HG02763 (cell line): ENCODE measurements around the gene C21orf91.
A peak's percentile ranks its signal among the peaks of the same experiment; 100 is the strongest.
"Not testable (repeated sequence)": the region's sequence is repeated elsewhere in the genome, so short reads cannot be mapped to it uniquely, and the experiment has no call there.

Source experiments
- ATAC-seq: cut with Tn5 transposase; IDR thresholded peaks from one replicate; pipeline ENCODE4 v1.9.1; 2021; ENCODE audit warnings: mild to moderate bottlenecking, moderate library complexity; ENCODE audit not compliant: unreplicated experiment

The C21orf91 gene

DNA sequence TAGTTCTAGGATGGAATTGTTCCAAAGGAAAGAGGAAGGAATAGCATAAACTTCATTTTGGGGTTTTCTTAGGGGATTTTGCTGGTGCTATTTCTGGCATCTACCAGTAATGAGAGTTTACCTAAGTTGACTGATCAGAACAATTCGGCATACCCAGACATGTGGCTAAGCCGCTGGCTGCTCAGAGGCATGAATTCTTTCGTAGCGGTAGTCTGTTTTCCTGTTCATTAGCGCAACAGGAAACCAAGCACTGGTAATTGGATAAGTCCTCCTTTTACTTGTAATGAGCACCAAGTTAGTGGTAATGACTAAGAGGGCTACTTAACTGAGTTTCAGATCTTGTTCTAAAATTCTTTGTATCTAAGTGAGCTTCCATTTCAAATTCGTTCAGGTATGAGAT lies 38.6 kb downstream of the C21orf91 start:
- peak; percentile 30 for ATAC-seq

DNA sequence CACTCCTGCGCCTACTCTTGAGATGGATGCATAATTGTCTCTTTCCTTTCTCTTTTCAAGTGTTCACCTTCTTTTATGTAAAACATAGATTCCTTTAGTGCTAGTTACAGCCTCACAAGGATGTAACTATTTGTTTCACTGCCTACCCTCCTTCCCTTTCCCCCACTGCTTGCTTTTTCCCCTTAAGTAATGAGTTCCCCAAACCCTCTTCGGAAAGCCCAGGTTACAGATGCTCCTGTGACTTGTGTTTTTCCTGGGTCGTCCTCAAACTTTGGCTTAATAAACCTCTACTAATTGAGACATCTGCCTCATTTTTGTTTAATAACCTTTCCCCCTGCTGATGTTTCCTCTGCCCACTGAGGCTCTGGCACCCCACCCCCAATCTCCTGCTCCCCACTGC lies 39.2 kb downstream of the C21orf91 start:
- no peak for ATAC-seq

DNA sequence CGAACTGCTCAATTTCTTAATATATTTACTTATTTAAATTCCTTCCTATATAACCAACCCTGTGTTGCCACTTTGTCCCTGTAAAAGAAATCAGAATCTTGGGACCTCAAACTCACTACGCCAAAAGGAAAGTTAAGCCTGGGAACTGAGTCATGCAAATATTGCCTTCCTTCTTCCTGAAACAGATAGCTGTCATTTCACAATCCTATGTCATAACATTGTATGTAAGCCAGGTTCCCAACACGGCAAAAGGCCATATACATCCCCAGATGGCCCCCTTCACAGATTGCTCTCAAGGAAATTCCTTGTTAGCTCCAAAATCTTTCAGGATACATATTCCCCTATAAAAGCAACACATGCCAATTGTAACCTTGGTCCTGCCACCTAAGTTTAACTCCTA lies 39.7 kb downstream of the C21orf91 start:
- ATAC-seq: no peak

DNA sequence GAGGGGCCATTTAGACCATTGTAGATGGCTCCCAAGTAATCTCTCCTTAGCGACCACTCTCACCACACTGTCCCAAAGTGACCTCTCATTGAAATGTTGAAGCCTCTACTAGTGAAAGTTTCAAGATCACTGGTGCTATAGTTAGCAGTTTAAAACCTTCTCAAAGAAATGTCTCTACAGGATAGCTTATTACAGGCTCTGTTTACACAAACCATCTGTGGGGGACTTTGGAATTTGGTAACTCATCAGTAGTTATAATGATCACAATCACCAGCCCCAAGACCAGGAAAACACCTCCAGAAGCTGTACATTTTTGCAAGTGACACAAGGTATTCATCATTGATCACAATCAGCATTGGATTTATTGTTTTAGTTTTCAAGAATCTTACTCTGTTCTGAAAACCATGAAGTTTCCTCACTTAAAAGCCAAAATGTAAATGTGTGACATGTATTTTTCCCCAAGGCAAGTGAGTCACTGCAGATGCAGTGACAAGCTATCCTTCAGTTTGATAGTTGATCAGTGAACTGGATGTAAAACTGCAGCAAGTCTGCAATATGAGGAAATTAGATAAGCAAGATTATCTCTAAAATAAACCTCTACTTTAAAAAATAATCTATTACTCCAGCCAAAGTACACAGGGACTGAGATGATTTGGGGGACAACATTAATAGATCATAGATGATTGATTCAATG lies 41.9 kb downstream of the C21orf91 start:
- no peak for ATAC-seq

- peak; percentile 76 for ATAC-seq
These were observed 43.6 kb downstream of the C21orf91 start for GRCh38 chr21:17775431-17776126.

DNA sequence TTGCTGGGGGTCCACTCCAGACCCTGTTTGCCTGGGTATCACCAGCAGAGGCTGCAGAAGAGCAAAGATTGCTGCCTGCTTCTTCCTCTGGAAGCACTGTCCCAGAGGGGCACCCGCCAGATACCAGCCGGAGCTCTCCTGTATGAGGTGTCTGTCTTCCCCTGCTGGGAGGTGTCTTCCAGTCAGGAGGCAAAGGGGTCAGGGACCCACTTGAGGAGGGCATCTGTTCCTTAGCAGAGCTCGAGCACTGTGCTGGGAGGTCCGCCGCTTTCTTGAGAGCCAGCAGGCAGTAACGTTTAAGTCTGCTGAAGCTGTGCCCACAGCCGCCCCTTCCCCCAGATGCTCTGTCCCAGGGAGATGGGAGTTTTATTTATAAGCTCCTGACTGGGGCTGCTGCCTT lies 44.1 kb downstream of the C21orf91 start:
- not testable (repeated sequence) for ATAC-seq

DNA sequence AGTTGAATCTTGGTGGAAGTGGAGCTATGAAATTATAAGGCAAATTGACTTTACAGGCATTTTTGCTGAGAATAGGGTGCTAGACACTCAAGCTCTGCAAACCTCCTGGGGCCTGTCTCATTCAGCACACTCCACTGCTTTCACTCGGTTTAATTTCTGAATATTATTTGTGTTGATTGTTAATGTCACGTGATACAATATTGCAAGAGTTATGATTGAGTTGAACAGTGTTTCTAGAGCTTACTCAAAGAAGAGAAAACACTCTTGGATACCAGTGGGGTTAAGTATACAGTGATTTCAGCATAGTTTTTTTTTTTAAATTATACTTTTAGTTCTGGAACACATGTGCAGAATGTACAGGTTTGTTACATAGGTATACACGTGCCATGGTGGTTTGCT lies 49.7 kb downstream of the C21orf91 start:
- ATAC-seq: no peak

DNA sequence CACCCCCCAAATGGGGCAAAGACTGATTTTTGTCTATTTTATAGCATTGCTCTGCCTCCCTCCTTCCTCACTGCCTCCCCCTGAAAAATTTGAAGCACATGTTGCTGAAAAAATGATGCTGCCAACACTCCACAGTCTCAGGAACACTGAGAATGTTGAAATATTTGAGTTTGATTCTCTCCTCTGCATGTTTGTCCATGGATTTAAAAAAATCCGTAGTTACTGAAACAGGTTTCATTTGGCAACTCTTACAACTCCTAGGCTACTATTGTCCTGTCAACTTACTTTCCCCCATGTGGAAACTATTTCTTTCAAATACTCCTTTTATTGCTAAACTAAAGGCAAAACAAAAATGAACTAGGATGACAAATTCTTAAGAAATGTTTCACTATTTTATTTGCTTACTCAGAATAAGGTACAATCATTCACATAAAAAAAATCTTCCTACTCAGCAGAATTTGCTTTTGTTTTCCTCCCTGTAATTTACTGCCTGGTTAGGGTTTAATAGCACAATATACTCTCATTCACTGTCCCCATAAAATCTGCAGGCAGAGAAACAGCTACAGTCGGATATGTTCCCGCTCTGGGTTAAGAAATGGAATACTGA lies 50.2 kb downstream of the C21orf91 start:
- ATAC-seq: no peak

- no peak for ATAC-seq
These were observed 53.9 kb downstream of the C21orf91 start for GRCh38 chr21:17765207-17765606.

DNA sequence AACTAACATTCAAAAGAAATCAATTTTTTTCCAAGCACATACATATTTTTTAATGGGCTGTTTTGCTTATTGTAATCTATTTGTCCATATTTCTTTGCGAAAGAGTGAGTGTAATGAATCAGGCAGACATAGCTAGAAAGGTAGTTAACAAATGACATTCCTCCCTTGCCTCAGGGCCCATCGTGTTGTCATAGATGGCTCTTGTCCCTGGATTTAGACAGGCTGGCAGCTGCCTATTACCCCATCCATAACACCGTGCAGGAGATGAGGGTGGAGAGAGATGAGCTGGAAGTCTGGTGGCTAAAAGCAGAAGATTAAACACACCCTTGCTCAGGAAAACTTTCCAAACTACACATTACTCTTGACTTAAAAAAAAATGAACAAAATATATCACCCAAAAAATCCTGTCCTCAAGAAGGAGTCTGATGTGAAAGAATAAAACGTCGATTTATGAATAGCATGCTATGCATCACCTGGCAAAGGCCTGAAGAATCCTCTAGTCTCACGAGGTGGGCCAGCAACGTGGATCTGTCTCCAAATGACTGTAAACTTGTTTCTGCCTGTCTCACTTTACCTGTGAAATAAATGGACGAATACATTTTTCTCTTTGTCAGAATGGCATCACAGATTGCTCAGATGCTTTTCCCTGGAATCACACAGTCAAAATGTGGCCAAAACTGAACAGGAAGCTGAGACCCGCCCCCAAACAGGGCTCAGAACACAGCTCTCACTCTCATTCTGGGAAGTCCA lies 55.7 kb downstream of the C21orf91 start:
- no peak for ATAC-seq

DNA sequence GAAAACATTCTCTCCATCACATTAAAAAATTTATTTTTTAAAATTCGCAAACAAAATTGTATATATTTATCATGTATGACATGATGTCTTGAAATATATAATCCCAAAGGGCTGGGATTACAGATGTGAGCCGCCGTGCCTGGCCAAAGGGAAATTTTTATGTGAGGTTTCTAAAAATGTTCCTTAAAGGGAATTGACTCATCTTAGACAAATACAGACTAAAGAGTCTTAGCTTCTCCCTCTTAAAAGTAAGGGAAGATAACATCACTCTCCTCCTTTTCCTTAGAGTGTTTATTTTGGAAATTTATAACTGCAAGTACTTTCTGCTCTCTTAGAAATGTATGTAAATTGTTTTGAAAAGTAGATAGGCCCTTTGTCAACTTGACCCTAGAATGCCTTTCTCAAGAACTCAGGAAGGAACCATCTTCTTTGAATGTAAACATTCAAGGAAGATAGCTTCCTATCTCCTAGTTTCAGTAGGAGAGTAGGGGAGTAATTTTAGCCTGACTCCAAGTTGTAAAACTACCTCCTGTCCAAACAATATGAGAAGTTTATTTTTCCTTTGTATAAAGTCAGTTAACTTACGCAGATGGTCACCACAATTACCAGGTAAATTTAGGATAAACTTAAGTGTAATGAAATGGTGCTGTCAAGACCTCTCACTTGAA lies 59.5 kb downstream of the C21orf91 start:
- ATAC-seq: no peak

DNA sequence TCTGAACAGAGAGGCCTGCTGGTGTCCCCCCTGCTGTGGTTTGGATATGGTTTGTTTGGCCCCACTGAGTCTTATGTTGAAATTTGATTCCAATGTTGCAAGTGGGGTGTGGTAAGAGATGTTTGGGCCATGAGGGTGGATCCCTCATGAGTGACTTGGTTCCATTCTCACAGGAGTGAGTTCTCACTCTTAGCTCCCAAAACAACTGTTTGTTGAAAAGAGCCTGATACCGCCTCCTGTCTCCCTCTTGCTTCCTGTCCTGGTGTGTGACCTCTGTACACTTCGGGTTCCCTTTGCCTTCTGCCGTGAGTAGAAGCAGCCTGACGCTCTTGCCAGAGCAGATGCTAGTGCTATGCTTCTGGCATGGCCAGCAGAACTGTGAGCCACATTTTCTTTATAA lies 60.5 kb downstream of the C21orf91 start:
- ATAC-seq: no peak

GRCh38 chr21:17757671-17758070 lies 61.5 kb downstream of the C21orf91 start:
- no peak for ATAC-seq

DNA sequence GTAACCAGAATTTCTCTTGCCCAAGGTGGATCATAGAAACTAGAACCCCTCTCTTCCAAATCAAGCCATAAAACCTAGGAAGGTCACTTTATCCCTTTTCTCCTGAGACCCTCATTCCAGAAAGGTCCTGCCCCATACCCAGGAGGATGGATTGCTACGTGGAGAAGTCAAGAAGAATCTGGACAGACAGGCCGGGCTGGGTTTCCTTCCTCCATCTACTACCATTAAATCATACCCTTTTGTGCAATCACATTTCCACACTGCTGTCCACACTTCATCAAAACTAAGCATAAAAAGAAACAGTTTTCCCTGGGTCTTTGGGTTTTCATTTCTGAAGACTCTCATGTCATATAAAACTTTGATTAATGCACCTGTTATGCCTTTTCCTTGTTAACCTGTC lies 65.4 kb downstream of the C21orf91 start:
- ATAC-seq: no peak

DNA sequence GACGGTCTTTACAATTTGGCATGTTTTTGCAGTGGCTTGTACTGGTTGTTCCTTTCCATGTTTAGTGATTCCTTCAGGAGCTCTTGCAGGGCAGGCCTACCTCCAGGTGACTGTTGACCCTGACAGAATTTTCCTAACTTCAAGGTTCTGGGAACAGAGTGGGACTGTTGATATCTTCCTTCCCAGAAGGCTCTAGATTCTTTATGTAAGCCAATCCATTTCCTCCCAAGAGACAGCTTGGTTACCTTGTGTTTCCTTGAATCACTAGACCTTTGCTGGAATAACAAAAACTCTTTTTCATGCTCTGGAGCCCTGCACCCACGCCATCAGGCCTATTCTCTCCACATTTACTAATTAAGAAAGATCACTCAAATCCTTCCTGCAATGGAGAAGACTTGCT lies 67.0 kb downstream of the C21orf91 start:
- no peak for ATAC-seq

DNA sequence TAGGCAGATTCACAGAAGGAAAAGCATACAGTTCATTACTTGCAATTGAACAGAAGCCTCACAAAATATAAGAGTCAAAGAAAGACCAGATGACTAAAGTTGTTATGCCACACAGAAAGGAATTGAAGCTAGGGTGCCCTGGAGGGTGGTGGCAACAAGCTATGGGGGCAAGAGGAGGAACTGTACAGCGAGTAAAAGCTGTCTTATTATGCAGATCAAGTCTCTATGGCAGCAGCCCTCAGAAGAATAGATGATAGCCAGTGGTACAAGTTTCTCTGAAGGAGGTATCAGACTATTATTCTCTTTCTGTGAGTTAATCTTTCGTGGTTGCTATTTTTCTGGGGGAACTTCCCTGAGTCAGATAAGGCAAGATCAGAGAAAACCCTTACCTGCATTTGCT lies 72.2 kb downstream of the C21orf91 start:
- no peak for ATAC-seq

GRCh38 chr21:17745086-17745485 lies 74.1 kb downstream of the C21orf91 start:
- no peak for ATAC-seq

- ATAC-seq: no peak
These were observed 76.1 kb downstream of the C21orf91 start for GRCh38 chr21:17742940-17743592.

DNA sequence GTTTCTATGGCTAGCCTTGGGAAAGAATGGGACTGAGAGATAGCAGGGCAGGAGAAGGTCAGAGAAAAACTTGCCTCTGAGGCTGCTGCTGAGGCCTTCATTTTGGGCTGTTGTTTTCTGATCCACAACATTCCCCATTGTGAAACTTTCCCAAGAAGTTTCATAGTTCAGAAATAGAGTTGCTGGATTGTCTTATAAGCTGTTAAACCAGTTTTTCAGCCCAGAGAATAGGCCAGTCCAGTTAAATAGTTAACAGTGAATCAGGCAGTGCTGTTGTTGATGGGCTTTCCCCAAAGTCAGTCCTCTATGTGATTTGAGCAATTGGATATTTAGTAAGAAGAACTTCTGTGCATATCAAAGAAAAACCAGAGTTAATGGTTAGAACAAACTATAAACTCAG lies 77.0 kb downstream of the C21orf91 start:
- ATAC-seq: no peak
